IMR-90 (cell line): ENCODE data around the gene RBM45. TPM values are rescaled to one million over a fixed set of nuclear protein-coding genes. Genes with fewer than 3 reads are reported as not detected.

Experiments
- ATAC-seq: fragments of 200-7000 bp; cut with Tn5 transposase; 2 replicates; pipeline ENCODE4 v1.9.1; 2020; ENCODE audit warnings: low read depth, mild to moderate bottlenecking, moderate library complexity
- BruUV-seq: library from RNA; stranded (reverse); fragments of 400-500 nt; replicated peaks from 2 replicates; lab custom pipeline; 2021; lab: Mats Ljungman, UMichigan
- CTCF ChIA-PET: fragments of 300-600 bp; formaldehyde crosslinking; extraction: SDS; loops from one replicate; lab custom pipeline; 2021; ENCODE audit warnings: antibody characterized with exemption; lab: Yijun Ruan, JAX
- POLR2A ChIA-PET: fragments of 300-600 bp; sonication (Branson Sonifier 250); formaldehyde crosslinking; loops from one replicate; lab custom pipeline; 2022; ENCODE audit warnings: antibody characterized with exemption; ENCODE audit not compliant: unreplicated experiment; lab: Charles Lee
- DNase-seq: peaks from one replicate; pipeline ENCODE4 v3.0.0; 2013
- H2AFZ ChIP-seq: replicated peaks from 2 replicates; pipeline ENCODE3; 2013; ENCODE audit warnings: low read length, mild to moderate bottlenecking; ENCODE audit not compliant: poor library complexity
- H2AK5ac ChIP-seq: 2 replicates; pipeline ENCODE4 v1.6.1; 2013; ENCODE audit warnings: low read depth, low read length, inconsistent platforms
- H2AK9ac ChIP-seq: replicated peaks from 2 replicates; pipeline ENCODE3; 2013; ENCODE audit warnings: mild to moderate bottlenecking, low read depth, low read length, moderate library complexity; ENCODE audit not compliant: poor library complexity
- H2BK120ac ChIP-seq: 2 replicates; pipeline ENCODE4 v1.6.1; 2013; ENCODE audit warnings: low read depth, low read length, inconsistent platforms
- H2BK15ac ChIP-seq: 3 replicates; pipeline ENCODE4 v1.6.1; 2013; ENCODE audit warnings: low read depth, low read length, inconsistent platforms
- H2BK20ac ChIP-seq: 2 replicates; pipeline ENCODE4 v1.6.1; 2013; ENCODE audit warnings: low read depth, mild to moderate bottlenecking, inconsistent platforms, low read length, moderate library complexity
- H2BK5ac ChIP-seq: 2 replicates; pipeline ENCODE4 v1.6.1; 2013; ENCODE audit warnings: mild to moderate bottlenecking, low read depth, low read length, inconsistent platforms; ENCODE audit not compliant: poor library complexity, severe bottlenecking
- H3K14ac ChIP-seq: replicated peaks from 2 replicates; pipeline ENCODE4 v1.6.1; 2013; ENCODE audit warnings: low read depth, low read length, inconsistent platforms
- H3K18ac ChIP-seq: 2 replicates; pipeline ENCODE4 v1.6.1; 2013; ENCODE audit warnings: low read depth, low read length, control low read depth
- H3K23ac ChIP-seq: 2 replicates; pipeline ENCODE4 v1.6.1; 2013; ENCODE audit warnings: low read depth, low read length, inconsistent platforms
- H3K27ac ChIP-seq: 2 replicates; pipeline ENCODE4 v1.5.1; 2013; ENCODE audit warnings: mild to moderate bottlenecking, control low read depth, low read length; ENCODE audit not compliant: insufficient read depth
- H3K27me3 ChIP-seq: 2 replicates; pipeline ENCODE4 v1.6.1; 2013; ENCODE audit warnings: low read length; ENCODE audit not compliant: control insufficient read depth, insufficient read depth
- H3K36me3 ChIP-seq: 2 replicates; pipeline ENCODE4 v1.6.1; 2013; ENCODE audit warnings: low read length, mixed read lengths; ENCODE audit not compliant: control insufficient read depth, insufficient read depth
- H3K4ac ChIP-seq: 2 replicates; pipeline ENCODE4 v1.6.1; 2013; ENCODE audit warnings: low read depth, low read length, inconsistent platforms
- H3K4me1 ChIP-seq: 2 replicates; pipeline ENCODE4 v1.6.1; 2013; ENCODE audit warnings: low read length, mixed read lengths; ENCODE audit not compliant: control insufficient read depth, insufficient read depth
- H3K4me2 ChIP-seq: 2 replicates; pipeline ENCODE4 v1.6.1; 2013; ENCODE audit warnings: low read depth, mild to moderate bottlenecking, control low read depth, low read length, moderate library complexity
- H3K4me3 ChIP-seq: 2 replicates; pipeline ENCODE4 v1.5.1; 2013; ENCODE audit warnings: low read depth, mild to moderate bottlenecking, control low read depth, low read length, moderate library complexity; ENCODE audit not compliant: insufficient read depth
- H3K56ac ChIP-seq: 2 replicates; pipeline ENCODE4 v1.6.1; 2013; ENCODE audit warnings: low read length, inconsistent platforms; ENCODE audit not compliant: insufficient read depth; ENCODE audit errors: extremely low read depth
- H3K79me1 ChIP-seq, 2 experiments: 2 replicates each; pipeline ENCODE4 v1.6.1; 2013; ENCODE audit warnings: low read length in 2 of 2, inconsistent platforms in 1 of 2, low read depth in 1 of 2
- H3K9ac ChIP-seq: 2 replicates; pipeline ENCODE4 v1.6.1; 2013; ENCODE audit warnings: low read depth, low read length, control low read depth
- H3K9me1 ChIP-seq: 2 replicates; pipeline ENCODE4 v1.6.1; 2013; ENCODE audit warnings: low read length, inconsistent platforms; ENCODE audit not compliant: insufficient read depth
- H3K9me3 ChIP-seq: 2 replicates; pipeline ENCODE4 v1.6.1; 2013; ENCODE audit warnings: low read length; ENCODE audit not compliant: control insufficient read depth, insufficient read depth
- H4K20me1 ChIP-seq: 2 replicates; pipeline ENCODE4 v1.6.1; 2013; ENCODE audit warnings: low read length, inconsistent platforms; ENCODE audit not compliant: insufficient read depth
- H4K5ac ChIP-seq: 2 replicates; pipeline ENCODE4 v1.6.1; 2013; ENCODE audit warnings: mild to moderate bottlenecking, low read depth, low read length, control low read depth
- H4K8ac ChIP-seq, 2 experiments: 2 replicates each; pipeline ENCODE4 v1.6.1; 2013; ENCODE audit warnings: low read depth in 2 of 2, low read length in 2 of 2, control low read depth in 1 of 2, inconsistent platforms in 1 of 2
- H4K91ac ChIP-seq: 2 replicates; pipeline ENCODE4 v1.6.1; 2013; ENCODE audit warnings: low read depth, low read length, inconsistent platforms; ENCODE audit not compliant: insufficient read depth
- CEBPB ChIP-seq: IDR thresholded peaks from 2 replicates; pipeline ENCODE4 v1.6.1; 2012; ENCODE audit warnings: low read depth, low read length, improper control_type of control experiment
- RCOR1 ChIP-seq: IDR thresholded peaks from 2 replicates; pipeline ENCODE4 v1.6.1; 2012; ENCODE audit warnings: mild to moderate bottlenecking, low read length, improper control_type of control experiment; ENCODE audit not compliant: insufficient replicate concordance
- WGBS, 2 experiments: methylation state at CpG; one replicate each; pipeline versions ENCODE4 v1.1.5 to v1.1.7; 2013; ENCODE audit warnings: missing lambda C conversion rate in 2 of 2; ENCODE audit not compliant: insufficient read length in 1 of 2; ENCODE audit errors: extremely low coverage in 2 of 2; 5-methylcytosine and 5-hydroxymethylcytosine counted together
- dilution Hi-C: fragments of 300-500 bp; cut with HindIII; formaldehyde crosslinking; loops from one replicate; pipeline ENCODE4 v1.14.3; 2018; ENCODE audit warnings: low sequenced_read_pairs; ENCODE audit not compliant: unreplicated experiment
- in situ Hi-C: fragments of 300-500 bp; cut with MboI; formaldehyde crosslinking; loops from 3 replicates; pipeline ENCODE4 v1.14.3; 2019; ENCODE audit warnings: low sequenced_read_pairs, inconsistent platforms, mixed read lengths
- intact Hi-C: fragments of 100-400 bp; cut with micrococcal nuclease; formaldehyde crosslinking; loops from 2 replicates; pipeline ENCODE4 v1.10.0; 2022
- polyA plus RNA-seq, 3 experiments: library from polyadenylated mRNA; depleted of rRNA; stranded (reverse); fragments of >200 nt; gene quantifications; 2 replicates each; pipeline ENCODE4 v1.2.3, GENCODE V29; 2012; ENCODE audit warnings: low replicate concordance in 1 of 3
- total RNA-seq: library from RNA; depleted of rRNA; stranded (reverse); fragments of >200 nt; gene quantifications from 2 replicates; pipeline ENCODE4 v1.2.3, GENCODE V29; 2012

The RBM45 gene
- total and polyA plus RNA-seq, 2 of the 4 experiments (the other 2 are of a cell fraction): 10.3 to 17.9 TPM

DNA sequence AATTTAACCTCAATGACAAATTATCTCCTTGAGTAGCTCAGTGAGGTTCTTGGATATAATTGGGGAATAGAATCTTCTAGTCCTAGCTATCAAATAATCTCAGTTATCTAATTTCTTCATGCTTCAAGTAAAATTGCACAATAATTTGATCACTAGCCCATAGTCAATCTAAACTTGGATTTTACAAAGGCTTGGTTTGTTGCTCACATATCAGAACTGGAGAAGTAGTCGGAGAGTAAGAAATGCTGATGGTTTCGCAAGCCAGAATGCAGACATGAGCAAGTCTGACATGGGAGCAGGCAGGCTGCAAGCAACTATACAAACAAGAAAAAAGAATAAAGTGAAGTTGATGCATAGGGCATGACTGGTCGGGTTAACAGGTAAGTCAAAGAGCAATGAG, 28.0 kb upstream of the RBM45 start:
- H3K27me3 ChIP-seq: no peaks in the 10 kb centered on the region; the same call in none of the 2 replicates
- WGBS, 2 experiments: no CpG with 5 or more reads among the region's 3 CpGs
- POLR2A ChIA-PET: no interaction called here
- no peak overlapping the region for H3K4ac ChIP-seq
- H3K36me3 ChIP-seq: no peaks in the 10 kb centered on the region
- no peak overlapping the region for H4K91ac ChIP-seq
- DNase-seq (no peak), ATAC-seq (no peak)
- no peak overlapping the region for H2AK9ac ChIP-seq
- H3K9me3 ChIP-seq: no peaks in the 10 kb centered on the region
- no peak overlapping the region for H3K56ac ChIP-seq
- no peak overlapping the region for H2AFZ ChIP-seq
- no peak overlapping the region for H4K5ac ChIP-seq
- H3K23ac ChIP-seq: no peak overlapping the region
- no peak overlapping the region for H3K27ac ChIP-seq
- intact Hi-C loops: no loop called here
- CTCF ChIA-PET: interaction anchor here (0.6 kb wide), 2 partner anchors 12 to 17 kb away, joined by 3 to 6 read pairs; no protein-coding TSS in a partner anchor
- H3K14ac ChIP-seq: no peak overlapping the region
- H3K4me1 ChIP-seq: no peaks in the 10 kb centered on the region
- H2BK15ac ChIP-seq: no peak overlapping the region
- no peak overlapping the region for H2BK5ac ChIP-seq
- no peak overlapping the region for H3K9ac ChIP-seq
- no peak overlapping the region for H2AK5ac ChIP-seq
- no TSS peak for BruUV-seq
- no peak overlapping the region for H2BK120ac ChIP-seq
- TF ChIP-seq RCOR1 (no peak), CEBPB (peak; percentile 37)
- in situ Hi-C loops: no loop called here
- no peak overlapping the region for H2BK20ac ChIP-seq
- no peaks in the 10 kb centered on the region for H4K20me1 ChIP-seq
- H3K9me1 ChIP-seq: no peaks in the 10 kb centered on the region
- no peak overlapping the region for H3K4me3 ChIP-seq
- no peaks in the 10 kb centered on the region for H3K79me1 ChIP-seq
- no peak overlapping the region for H4K8ac ChIP-seq
- H3K18ac ChIP-seq: no peak overlapping the region
- no peak overlapping the region for H3K4me2 ChIP-seq
- dilution Hi-C loops: no loop called here
